DMS 273 (cell line): Measurements from ENCODE around the gene PLD1.
"Not testable (repeated sequence)": the region's sequence is repeated elsewhere in the genome, so short reads cannot be mapped to it uniquely, and the experiment has no call there.

ENCODE experiments used
- DNase-seq: peaks from one replicate; lab custom pipeline; 2025; ENCODE audit not compliant: unreplicated experiment; lab: John Stamatoyannopoulos, UW

The PLD1 gene

GRCh38 chr3:171626799-171627198 lies 183.5 kb downstream of the PLD1 start:
- DNase-seq, result not testable (repeated sequence)

GRCh38 chr3:171622126-171622525 lies 188.2 kb downstream of the PLD1 start:
- DNase-seq, result no peak

GRCh38 chr3:171620825-171621434 lies 189.4 kb downstream of the PLD1 start:
- DNase-seq, result no peak

- DNase-seq, result no peak
These were observed 193.5 kb downstream of the PLD1 start for GRCh38 chr3:171616798-171617197.

- no peak for DNase-seq
These were observed 194.6 kb downstream of the PLD1 start for GRCh38 chr3:171615686-171616085.

GRCh38 chr3:171615281-171615680 lies 195.0 kb downstream of the PLD1 start:
- DNase-seq, result no peak

- peak; percentile 24 for DNase-seq
These were observed 195.9 kb downstream of the PLD1 start for GRCh38 chr3:171614318-171614921.

- DNase-seq, result no peak
These were observed 202.8 kb downstream of the PLD1 start for GRCh38 chr3:171607452-171607851.

GRCh38 chr3:171606151-171606751 lies 204.0 kb downstream of the PLD1 start:
- no peak for DNase-seq

GRCh38 chr3:171604370-171604769 lies 205.9 kb downstream of the PLD1 start:
- DNase-seq, result peak; percentile 46

- DNase-seq, result no peak
These were observed 208.2 kb downstream of the PLD1 start for GRCh38 chr3:171602072-171602471.

GRCh38 chr3:171600030-171600429 lies 210.3 kb downstream of the PLD1 start:
- DNase-seq, result no peak

- DNase-seq, result no peak
These were observed 211.3 kb downstream of the PLD1 start for GRCh38 chr3:171598990-171599389.

GRCh38 chr3:171592786-171593185 lies 217.5 kb downstream of the PLD1 start:
- no peak for DNase-seq

GRCh38 chr3:171591070-171591469 lies 219.2 kb downstream of the PLD1 start:
- peak; percentile 8 for DNase-seq

- DNase-seq, result no peak
These were observed 224.0 kb downstream of the PLD1 start for GRCh38 chr3:171586274-171586673.

GRCh38 chr3:171585039-171585438 lies 225.2 kb downstream of the PLD1 start:
- DNase-seq, result no peak

GRCh38 chr3:171584100-171584499 lies 226.2 kb downstream of the PLD1 start:
- DNase-seq, result no peak

GRCh38 chr3:171574556-171575240 lies 235.6 kb downstream of the PLD1 start:
- no peak for DNase-seq

GRCh38 chr3:171569571-171570132 lies 240.6 kb downstream of the PLD1 start:
- peak; percentile 22 for DNase-seq

GRCh38 chr3:171568766-171569165 lies 241.5 kb downstream of the PLD1 start:
- no peak for DNase-seq
